Activated gamma-delta T cell treated with Interleukin-2 at 50 U/mL for 16 hours (primary cell): Measurements from ENCODE around the gene TNRC6C.
"Not testable (repeated sequence)": the region's sequence is repeated elsewhere in the genome, so short reads cannot be mapped to it uniquely, and the experiment has no call there.

Source experiments
- DNase-seq: peaks from one replicate; pipeline ENCODE4 v3.0.0-alpha.2; 2020

TNRC6C gene

DNA sequence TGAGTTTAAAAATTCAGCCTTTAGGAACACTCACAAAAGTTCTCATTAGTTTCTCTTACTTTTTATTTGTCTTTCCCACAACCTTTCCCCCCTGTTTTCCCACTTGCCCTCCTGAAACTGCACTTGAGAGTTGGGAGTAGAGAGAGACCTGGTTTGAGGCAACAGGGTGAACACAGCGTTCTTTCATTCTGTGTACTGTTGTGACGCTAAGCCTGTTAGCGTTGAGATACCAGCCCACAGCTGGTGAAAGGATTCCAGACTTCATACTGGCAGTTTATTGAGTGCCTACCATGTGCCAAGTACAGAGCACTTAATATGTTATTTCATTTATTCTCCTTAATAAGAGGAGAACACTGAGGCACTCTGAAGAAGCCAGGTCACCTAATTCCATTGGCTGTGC is 10.3 kb downstream of the TNRC6C start:
- DNase-seq, result no peak

DNA sequence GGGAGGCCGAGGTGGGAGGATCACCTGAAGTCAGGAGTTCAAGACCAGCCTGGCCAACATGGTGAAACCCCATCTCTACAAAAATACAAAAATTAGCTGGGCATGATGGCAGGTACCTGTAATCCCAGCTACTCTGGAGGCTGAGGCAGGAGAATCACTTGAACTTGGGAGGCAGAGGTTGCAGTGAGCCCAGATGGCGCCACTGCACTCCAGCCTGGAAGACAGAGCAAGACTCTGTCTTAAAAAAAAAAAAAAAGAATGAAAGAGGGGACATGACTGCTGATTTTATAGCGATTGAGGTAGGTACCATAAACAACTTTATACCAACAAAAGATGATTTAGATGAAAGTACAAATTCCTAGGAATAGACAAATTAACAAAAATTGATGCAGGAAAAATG is 13.8 kb downstream of the TNRC6C start:
- not testable (repeated sequence) for DNase-seq

DNA sequence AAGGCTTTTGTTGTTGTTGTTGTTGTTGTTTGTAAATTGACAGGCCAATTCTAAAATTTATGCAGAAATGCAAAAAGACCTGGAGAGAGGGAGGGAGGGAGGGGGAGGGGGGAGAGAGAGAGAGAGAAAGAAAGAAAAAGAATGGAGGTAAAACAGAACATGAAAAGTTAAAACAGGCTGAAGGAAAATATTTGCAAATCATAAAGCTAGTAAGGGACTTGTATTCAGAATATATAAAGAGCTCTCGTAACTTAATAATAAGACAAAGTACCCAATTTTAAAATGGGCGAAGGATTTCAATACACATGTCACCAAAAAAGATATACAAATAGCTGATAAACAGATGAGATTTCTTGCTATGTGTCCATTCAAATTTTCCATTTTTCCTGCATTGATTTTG is 15.4 kb downstream of the TNRC6C start:
- DNase-seq, result no peak

DNA sequence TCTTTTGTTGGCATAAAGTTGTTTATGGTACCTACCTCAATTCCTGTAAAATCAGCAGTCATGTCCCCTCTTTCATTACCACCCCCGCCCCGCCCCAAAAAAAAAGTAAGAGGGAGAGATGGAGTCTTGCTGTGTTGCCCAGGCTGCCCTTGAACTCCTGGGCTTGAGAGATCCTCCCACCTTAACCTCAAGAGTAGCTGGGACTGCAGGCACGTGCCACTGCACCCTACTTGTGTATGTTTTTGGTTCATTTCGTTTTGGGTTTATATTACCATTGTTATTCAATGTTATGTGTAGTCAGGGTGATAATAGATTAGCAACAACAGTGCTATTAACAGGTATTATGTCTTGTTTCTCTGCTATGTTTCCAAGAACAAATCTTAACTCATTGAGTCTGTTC is 15.9 kb downstream of the TNRC6C start:
- DNase-seq, result no peak

DNA sequence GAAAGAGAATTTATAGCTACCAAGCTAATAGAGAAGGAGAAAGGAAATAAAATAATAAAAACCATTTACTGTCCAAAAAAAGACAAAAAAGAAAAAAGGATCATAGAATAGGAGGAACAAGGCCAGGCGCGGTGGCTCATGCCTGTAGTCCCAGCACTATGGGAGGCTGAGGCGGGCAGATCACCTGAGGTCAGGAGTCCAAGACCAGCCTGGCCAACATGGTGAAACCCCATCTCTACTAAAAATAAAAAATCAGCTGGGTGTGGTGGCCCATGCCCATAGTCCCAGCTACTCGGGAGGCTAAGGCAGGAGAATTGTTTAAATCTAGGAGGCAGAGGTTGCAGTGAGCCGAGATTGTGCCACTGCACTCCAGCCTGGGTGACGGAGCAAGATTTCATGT is 23.9 kb downstream of the TNRC6C start:
- not testable (repeated sequence) for DNase-seq

DNA sequence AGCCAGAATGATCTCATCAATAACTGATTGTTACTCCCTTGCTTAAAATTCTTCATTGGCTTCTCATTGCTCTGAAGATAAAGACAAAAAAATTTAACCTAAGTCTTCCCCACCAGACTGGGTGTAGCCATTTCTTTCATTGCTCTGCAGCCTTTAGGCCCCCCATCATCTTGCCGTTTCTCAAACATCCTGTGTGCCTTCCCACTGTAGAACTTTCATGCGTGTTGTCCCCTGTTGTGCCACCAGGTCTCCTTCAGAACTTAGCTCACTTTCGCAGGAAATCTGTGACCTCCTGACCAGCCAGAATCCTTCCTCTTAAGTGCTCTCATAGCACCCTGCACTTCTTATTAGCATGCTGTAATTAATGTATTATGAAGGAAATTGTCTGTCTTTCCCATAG is 31.8 kb downstream of the TNRC6C start:
- DNase-seq, result no peak

DNA sequence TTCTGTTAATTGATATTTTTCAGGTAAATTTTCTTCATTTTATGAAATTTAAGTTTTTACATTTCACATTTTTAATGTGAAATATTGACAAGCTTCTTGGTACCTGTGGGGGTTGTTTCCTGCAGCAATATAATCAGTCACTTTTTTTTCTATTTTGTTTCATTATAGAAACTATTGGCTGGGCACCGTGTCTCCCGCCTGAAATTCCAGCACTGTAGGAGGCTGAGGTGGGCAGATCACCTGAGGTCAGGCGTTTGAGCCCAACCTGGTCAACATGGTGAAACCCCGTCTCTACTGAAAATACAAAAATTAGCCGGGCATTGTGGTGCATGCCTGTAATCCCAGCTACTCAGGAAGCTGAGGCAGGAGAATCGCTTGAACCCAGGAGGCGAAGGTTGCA is 35.2 kb downstream of the TNRC6C start:
- DNase-seq, result not testable (repeated sequence)

DNA sequence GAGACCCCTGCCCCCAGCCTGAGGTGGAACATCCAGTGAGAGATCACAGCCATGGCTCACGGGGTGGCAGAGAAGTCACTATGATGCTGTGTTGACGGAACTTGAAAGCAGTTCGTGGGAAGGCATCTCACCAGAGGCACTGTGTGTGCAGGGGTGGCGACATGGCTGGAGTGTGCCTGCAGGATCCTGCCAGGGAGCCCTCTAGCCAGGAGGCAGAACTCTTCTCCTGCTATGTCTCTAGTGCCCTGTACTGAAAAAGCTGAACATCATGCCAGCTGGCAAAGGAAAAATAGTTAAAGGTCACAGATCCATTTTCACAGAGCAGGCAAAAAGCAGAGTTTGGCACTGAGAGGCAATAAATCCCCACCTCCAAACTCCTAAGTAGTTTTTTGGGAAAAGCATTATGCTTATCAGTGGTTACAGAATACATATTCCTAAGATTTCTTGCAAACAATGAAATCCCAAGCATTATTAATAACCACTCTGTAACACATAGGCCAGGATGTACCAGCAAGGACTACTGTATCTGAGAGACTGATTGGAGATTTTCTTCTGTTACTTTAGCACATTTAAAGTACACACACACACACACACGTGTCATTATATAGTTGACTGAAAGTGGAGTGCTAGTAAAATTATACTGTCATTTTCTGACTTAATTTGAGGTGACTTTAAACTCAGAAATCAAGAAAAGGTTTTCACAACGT is 36.8 kb downstream of the TNRC6C start:
- DNase-seq, result no peak

DNA sequence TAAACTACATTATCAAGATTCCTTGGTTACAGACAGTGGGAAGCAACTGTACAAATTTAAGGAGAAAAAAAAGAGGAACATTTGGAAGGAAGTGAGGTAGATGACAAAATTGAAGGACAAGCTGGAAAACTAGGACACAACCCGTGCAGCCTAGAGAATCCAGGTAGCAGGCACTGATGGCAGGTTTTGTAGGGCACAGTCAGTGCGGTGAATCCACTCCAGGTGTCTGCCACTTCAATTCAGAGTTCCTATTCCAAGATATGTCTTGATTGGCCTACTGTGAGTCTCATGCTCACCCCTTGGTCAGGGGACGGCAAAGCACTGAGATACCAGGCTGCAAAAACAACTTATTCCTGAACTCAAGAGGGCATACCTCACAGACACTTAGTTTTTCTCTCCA is 37.8 kb downstream of the TNRC6C start:
- no peak for DNase-seq

DNA sequence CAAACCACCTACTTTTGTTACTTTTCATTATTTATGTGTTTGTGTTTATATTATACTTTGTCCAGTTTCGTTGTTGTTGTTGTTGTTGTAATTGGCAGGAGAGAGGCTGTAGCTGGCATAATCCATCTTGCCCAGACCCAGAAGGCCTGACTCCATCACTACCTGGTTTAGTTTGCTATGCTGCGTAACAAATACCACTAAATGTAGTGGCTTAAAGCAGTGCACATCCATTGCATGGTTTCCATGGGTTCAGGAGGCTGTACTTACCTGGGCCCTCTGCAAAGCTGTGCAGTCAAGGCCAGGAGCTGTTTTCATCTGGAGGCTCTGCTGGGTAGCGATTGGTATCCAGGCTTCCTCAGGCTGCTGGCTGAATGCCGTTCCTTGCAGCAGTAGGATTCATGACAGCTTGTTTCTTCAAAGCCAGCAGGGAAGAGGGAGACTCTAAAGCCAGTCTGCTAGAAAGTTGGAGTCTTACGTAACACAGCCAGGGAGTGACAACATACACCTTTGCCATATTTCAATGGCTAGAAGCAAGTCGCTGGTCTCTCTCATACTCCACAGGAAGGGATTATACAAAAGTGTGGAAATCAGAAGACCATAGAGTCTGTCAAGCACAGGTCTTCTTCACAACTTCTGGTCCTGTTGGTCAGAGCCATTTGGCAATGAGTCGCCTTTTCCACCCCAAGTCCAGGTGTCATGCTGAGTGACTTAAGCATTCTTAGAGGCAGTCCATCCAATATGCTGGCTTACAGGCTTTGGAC is 41.1 kb downstream of the TNRC6C start:
- no peak for DNase-seq

DNA sequence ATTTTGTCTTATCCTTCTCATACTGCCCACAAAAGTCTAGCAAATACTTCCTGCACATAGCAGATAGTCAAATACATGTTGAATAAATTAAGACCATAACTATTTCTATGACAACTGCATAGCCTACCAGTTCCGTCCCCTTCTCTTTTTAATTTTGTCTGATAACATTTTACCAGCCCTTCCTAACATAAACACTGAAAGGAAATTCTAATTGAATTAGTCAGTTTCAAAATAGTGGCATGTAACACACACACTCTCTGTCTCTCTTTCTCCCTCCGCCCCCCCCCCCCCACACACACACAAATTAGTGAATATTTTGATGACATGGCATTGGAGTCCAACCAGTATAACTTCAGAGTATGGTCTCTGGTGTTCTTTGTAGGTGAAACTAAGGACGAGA is 41.8 kb downstream of the TNRC6C start:
- DNase-seq, result no peak

DNA sequence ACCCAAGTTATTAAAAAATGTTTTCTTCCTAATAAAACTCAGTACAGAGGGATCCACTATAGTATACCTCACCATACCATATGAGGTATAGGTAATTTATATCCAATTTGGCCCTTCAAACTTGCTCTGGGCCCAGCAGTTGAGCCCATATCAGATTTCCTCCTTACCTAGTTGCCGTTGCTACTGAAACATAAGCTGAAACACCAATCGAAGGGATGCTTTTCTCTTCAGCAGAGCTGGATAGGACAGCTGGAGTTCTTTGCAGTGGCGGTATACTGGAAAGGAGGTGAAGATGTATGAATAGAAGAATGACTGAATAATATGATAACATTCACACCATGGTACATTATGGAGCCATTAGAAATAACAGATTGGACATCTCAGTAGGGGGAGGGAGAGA is 42.7 kb downstream of the TNRC6C start:
- DNase-seq, result no peak

DNA sequence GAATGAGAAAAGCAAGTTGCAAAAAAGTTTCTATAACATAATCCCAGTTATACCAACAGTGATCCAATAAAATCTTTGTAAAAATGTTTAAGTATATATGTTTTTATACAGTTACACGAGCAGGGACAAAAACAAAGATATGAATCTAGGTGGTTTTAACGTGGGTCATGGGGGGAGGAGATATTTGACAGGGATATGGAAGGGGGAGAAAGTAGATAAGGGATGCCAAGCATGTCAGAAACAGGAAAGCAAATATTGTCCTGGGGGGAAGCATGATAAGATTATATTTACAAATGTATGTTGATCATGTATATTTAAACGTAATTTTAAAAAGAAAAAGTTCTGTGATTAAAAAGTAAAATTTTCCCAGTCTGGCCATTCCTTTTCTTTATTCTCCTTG is 43.1 kb downstream of the TNRC6C start:
- no peak for DNase-seq

DNA sequence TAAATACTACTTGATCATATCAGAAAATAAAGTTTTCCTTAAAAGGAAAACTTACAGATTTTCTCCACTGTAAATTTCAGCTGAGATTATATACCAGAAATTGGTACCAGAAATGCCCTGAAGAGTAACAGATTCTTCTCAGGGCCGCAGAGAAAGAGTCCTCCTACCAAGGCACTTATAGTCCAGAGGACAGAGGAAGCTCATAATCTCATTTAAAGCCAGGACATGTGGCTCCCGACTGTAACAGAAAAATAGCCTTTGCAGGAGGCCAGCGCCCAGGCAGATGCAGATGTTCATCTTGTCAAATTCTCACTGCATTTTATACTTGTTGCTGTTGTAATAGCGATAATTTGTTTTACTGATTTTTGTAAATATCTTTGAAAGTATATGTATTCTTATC is 43.7 kb downstream of the TNRC6C start:
- DNase-seq, result no peak

DNA sequence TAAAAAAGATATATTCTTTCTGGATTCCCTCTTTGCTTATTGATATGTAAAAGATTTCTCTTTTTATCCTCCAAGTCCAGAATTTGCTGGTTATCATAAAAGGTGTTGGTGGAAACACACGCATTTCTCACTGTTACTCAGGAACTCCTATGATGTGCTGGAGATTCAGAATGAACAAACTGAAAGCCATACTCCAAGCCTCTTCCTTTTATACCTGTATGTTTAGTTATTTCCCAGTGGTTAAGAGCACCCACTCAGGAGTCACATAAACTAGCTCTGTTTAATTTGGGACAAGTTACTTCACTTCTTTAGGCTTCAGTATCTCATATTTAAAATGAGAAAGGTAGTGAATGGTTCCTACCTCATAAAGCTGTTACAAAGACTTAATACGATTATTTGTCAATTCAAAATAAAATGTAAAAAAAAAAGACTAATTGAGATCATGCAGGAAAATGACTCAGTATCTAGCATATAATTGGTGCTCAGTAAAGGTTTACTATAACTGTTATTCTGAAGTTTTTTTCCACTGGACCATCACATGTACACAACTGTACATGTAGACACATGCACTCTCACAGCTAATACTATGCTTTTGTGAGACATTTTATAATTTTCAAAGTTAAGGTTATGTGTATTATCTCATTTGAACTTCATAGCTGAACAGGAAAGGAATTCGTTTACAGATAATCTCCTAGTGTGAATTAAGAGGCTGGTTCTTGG is 47.1 kb downstream of the TNRC6C start:
- no peak for DNase-seq

DNA sequence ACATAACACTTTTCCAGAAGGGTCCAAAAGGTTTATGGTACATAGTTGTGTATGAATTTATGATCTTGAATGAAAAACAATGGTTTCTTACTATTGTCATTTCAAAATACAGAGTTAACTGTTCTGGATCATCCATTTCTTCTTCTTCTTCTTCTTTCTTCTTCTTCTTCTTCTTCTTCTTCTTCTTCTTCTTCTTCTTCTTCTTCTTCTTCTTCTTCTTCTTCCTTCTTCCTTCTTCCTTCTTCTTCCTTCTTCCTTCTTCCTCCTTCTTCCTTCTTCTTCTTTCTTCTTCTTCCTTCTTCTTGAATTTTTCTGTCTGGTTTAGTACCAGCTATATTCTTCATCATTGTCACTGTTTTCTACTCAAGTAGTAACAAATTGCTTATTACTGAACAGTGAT is 47.8 kb downstream of the TNRC6C start:
- no peak for DNase-seq

DNA sequence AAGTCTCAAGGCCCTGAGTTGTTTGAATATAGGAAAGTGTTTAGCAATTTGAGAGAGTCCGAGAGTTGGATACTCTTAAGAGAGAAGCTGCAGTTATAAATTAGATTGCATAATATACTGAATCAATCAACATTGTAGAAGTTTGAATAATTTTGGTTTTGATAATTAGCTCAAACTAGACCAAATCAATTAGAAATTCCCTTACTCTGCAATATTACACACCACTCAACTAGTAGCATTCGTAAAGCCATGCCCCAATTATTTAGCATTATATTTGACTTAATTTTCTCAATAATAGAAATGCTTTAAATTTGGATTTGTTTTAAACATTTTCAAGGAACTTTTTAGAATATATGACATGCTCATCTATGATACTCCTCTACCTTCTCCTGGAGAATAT is 49.1 kb downstream of the TNRC6C start:
- no peak for DNase-seq

DNA sequence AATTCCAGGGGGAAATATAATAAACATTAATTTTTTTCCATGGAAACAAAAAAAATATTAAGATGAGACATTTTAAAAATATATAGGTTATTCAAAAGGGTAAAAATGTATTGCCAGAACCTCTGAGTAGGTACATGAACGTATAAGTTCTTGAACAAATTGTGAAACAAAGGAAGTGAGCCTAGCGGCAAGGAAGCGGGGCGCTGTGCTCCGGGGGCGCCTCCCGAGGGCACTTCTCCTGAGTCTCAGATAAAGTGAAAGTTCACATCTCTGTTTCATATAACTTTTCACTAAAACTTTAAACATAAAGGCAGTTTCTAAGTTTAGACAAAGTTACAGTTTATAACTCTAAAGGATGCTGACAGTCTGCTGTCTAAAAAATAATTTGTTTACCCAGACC is 52.3 kb downstream of the TNRC6C start:
- peak; percentile 29 for DNase-seq

DNA sequence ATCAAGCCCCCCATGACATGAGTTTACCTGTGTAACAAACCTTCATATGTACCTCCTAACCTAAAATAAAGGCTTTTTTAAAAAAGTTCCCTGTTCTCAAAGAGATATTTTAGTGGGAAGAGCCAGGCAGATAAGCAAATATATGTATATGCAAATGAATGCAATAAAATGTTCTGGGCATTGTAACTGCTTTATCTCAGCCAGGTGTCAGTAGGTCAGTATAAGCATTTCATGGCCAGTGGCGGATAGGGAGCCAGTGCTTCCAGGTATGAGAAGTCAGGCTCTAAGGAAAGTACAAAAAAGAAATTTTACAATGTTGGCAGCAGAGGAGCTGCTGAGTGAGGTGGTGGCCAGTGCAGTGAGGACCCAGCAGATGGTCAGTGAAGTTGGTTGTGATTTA is 53.9 kb downstream of the TNRC6C start:
- no peak for DNase-seq

DNA sequence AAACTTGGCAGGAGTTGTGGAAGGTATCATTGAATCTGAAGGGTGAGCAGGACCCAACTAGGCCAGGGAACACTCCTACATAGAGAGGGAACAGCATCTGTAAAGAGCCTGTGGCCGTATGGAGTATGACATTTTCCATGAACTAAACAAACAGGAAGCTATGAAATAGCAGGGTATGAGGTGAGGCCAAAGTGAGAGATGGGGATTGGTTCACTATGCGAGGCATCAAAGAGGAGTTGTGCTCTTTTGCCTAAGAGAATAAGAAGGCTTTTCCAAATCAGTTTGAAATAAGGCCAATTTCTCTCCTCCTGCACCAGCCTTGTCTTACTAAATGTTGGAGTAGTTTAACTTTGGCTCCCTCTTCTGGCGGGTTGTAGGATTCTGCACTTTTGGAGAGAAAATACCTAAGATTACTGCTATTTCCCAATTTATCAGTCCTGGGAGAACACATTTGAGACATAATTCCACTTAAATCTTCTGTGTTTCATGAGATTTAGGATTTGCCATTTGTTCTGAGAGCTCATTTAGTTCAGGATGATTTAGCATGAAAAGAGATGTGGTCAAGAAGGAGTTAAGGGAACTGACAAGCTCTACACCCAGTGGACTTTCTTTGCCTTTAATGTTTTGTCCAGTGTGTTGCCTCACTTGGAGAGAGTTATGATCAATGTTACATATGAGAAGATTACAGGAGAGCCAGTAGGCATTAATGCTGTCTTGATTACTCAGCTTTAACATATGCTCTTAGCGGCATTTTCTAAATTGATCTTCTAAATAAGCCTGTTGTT is 55.4 kb downstream of the TNRC6C start:
- DNase-seq, result peak; percentile 59

DNA sequence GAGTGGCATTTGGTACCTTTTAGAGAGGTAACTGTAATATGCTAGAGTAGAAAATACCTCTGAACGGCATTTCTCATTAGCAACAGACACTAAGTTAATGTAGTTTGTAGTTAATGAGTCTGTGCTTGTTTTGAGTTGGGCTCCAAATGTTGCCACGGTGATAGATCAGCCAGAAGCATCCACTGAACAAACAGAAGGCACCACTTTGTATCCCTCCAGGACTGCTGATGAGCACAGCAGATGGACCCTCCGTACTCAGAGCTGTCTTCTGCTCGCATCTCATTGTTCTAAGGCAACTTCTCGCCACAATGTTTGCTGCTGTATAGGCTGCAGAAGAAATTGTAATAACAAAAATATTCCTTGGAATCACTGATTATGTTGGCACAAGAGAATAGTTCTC is 56.1 kb downstream of the TNRC6C start:
- no peak for DNase-seq

DNA sequence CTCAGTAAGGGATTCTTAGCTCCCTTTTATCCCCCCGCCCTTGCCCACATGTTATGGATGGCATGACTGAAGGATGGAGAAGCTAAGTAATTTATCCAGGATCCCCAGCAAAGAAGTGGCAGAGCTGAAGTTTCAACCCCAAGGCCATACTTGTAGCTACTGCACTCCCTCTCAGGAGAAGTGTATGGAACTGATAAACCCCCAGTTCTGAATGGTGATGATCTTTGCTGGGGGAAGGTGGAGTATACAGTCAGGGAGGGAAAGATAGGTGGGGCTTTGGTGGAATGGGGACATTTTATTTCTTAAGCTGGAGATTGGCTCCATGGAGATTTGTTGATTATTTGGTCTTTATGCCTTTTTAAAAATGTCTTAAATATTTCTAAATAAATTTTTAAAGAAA is 58.3 kb downstream of the TNRC6C start:
- no peak for DNase-seq

DNA sequence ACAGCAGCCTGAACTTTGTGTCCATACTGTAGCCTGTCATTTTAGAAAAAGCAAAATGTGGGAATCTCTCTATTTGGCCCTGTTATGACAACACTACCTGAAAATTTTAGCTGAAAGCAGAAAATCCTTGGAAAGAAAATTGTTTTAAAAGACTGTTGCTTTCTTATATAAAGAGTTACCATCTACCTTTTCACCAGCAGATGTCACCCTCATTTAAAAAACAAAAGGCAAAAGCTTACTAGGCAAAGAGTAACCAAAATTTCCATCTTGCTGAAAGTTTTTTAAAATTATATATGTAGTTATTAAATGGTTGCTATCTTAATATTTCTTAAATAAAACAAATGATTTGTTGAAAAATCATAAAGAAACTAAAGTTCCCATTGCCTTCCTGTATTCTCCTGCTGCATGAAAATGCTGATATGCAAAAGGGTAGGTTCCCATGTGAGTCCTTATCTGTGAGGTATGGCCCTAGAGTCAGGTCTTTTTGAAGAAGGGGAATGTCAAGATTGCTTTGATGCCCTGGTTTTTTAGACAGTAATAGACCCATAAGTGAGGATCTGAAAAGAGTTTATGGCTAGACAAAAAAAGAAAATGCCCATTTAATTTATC is 61.0 kb downstream of the TNRC6C start:
- no peak for DNase-seq
